RWPE1 (cell line): ENCODE measurements around the gene ARL17B.
"Not testable (repeated sequence)": the region's sequence is repeated elsewhere in the genome, so short reads cannot be mapped to it uniquely, and the experiment has no call there.

Experiments
- CTCF ChIA-PET: fragments of 350-600 bp; sonication (Branson Sonifier 250); formaldehyde crosslinking; extraction: SDS; loops from one replicate; lab custom pipeline; 2021; lab: Yijun Ruan, JAX
- POLR2A ChIA-PET: fragments of 400-600 bp; formaldehyde crosslinking; extraction: SDS; loops from one replicate; lab custom pipeline; 2020; ENCODE audit warnings: antibody characterized with exemption; ENCODE audit not compliant: low non-redundant PET; lab: Yijun Ruan, JAX
- DNase-seq: peaks from one replicate; pipeline ENCODE4 v3.0.0; 2012; ENCODE audit warnings: low spot score
- H3K27ac ChIP-seq: fragments of 450-650 bp; 2 replicates; pipeline ENCODE4 v1.5.1; 2017

ARL17B gene

GRCh38 chr17:46361755-46362154 lies at the start of gene ARL17B:
Gene ARL17B, minus strand, starts transcription at chr17:46361766. Its CDS starts 3,369 bp downstream, at chr17:46358397.
- H3K27ac ChIP-seq, DNase-seq, CTCF ChIA-PET, POLR2A ChIA-PET: not testable (repeated sequence)

GRCh38 chr17:46409864-46410263 lies 48.3 kb upstream of the ARL17B start:
- CTCF ChIA-PET, POLR2A ChIA-PET, DNase-seq, H3K27ac ChIP-seq: not testable (repeated sequence)

DNA sequence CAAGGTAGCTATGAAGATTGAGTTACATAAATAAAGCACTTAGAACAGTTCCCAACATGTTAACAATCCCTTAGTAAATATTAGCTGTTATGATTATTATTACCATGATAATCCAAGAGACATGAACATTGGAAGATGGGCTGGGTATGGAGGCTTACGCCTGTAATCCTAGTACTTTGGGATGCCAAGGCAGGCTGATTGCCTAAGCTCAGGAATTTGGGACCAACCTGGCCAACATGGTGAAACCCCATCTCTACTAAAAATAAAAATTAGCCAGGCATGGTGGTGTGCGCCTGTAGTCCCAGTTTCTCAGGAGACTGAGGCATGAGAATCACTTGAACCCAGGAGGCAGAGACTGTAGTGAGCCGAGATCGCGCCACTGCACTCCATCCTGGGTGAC lies 45.6 kb upstream of the ARL17B start:
- POLR2A ChIA-PET, CTCF ChIA-PET, DNase-seq, H3K27ac ChIP-seq: not testable (repeated sequence)

DNA sequence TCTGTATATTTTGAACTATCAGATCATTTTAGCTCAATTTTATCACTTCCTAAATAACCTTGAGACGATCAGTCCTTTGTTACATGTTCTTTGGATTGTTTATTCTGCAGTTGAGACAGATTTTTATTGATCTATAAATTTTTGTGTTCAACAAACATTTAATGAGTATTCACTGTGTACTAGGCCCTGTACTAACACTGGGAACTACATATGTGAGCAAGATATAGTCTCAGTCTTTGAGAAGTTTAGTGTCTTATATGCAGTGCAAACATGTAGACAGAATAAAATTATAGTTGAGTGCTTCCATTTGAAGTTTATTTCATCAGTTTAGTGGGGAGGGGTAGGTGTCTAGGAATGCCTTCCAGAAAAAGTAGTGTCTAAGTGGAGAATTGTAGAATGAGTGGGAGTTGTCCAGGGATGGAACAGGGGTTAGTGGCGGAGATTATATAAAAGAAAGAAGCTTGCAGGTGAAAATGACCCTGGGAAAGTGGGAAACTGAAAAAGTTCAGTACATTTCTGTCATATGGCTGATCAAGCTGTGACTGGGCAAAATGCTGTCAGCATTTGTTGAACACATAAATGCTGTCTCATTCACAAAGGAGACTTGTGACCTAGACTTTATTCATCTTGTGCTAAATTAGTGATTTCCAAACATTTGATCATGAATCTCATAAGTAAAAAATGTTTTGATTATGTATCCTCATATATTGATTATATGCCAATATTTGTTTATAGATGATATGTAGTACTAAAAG lies 39.6 kb upstream of the ARL17B start:
- DNase-seq, POLR2A ChIA-PET, CTCF ChIA-PET, H3K27ac ChIP-seq: not testable (repeated sequence)

DNA sequence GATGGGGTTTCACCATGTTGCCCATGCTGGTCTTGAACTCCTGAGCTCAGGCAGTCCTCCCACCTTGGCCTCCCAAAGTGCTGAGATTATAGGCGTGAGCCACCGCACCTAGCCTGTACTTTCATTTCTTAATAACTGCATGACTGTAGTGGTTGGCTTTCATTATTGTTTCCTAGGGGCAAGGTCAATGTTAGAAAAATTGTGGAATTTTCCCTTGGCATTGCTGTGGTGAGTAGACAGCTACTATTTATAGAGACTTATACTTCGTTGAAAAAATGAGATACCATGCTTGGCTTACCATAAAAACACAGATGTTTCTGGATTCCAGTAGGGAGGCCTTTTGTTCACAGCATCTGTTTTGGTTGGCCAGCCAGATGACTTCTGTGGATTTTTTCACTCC lies 39.0 kb upstream of the ARL17B start:
- H3K27ac ChIP-seq, POLR2A ChIA-PET, CTCF ChIA-PET, DNase-seq: not testable (repeated sequence)

DNA sequence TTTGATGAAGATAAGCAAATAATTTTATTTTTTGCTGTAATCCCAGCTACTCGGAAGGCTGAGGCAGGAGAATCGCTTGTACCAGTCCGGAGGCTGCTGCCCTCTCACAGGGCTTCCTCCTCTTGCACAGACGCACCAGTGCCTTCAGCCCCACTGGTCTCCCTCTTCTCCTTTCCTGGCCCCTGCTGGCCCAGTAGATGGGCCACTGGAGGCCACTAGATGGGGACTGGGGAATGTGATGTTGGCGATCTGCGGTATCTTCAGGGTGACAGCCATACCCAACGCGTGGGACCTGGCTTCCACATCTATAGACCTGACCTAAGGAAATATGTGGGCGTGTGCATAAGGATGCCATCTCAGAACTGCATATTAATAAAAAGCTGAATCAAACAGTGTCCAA lies 38.4 kb upstream of the ARL17B start:
- POLR2A ChIA-PET, H3K27ac ChIP-seq, DNase-seq, CTCF ChIA-PET: not testable (repeated sequence)

DNA sequence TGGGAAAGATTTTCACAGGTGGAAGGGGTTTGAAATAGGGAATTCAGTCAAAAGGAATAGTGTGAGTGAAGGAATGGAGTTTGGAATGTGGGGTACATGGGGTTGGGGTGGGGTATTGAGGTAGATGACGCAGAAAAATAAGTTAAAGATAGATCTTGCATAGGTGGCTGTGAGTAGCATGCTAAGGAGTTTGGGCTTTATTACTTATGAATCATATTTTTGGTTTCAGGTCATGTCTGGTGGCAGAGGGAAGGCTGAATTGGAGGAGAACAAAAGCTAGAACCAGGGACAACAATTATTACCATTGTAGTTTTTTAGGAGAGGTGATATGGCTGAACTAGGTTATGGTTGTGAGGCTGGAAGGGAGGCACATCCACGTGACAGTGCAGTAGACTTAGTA lies 34.7 kb upstream of the ARL17B start:
- DNase-seq, H3K27ac ChIP-seq, POLR2A ChIA-PET, CTCF ChIA-PET: not testable (repeated sequence)

DNA sequence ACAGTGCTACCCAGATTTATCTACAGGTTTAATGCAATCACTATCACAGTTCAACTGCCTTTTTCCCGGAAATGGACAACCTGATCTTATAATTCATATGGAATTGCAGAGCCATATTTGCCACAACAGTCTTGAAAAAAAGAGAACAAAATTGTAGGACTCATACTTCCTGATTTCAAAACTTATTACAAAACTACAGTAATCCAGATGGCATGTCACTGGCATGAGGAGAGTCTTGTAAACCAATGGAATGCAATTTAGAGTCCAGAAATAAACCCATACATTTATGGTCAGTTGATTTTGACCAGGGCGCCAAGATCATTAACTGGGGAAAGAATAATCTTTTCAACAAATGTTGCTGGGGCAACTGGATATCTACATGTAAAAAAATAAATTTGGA lies 32.1 kb upstream of the ARL17B start:
- POLR2A ChIA-PET, DNase-seq, CTCF ChIA-PET, H3K27ac ChIP-seq: not testable (repeated sequence)

DNA sequence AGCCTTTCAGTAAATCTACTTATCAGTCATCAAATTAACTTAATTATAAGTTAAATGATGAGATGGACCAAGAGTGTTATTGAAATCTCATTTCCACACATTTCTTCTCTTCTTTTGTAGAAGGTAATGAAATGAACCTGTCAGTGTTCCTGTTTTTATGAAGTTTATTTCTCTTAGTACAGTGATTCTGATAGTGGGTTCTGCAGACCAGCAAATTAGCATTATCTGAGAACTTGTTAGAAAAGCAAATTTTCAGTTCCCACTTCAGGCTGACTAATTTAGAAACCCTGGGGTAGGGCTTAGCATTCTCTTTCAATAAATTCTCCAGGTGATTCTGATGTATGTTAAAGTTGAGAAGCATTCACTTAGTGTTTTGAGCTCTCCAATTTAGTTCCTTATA lies 23.9 kb upstream of the ARL17B start:
- CTCF ChIA-PET, DNase-seq, H3K27ac ChIP-seq, POLR2A ChIA-PET: not testable (repeated sequence)

DNA sequence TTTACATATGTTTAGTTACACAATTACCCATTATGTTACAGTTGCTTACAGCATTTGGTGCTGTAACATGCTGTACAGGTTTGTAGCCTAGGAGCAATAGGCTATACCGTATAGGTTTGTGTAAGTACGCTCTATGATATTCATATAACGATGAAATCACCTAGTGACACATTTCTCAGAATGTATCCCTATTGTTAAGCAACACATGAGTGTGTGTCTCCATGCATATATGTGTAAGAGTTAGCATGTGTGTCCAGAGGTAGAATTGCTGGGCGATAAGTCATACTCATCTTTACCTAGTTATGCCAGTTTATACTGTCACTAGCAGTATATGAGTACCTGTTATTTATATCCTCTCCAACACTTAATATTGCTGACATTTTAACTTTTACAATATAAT lies 21.6 kb upstream of the ARL17B start:
- H3K27ac ChIP-seq, DNase-seq, POLR2A ChIA-PET, CTCF ChIA-PET: not testable (repeated sequence)

GRCh38 chr17:46373418-46373817 lies 11.9 kb upstream of the ARL17B start:
- DNase-seq, CTCF ChIA-PET, H3K27ac ChIP-seq, POLR2A ChIA-PET: not testable (repeated sequence)

GRCh38 chr17:46372236-46373229 lies 11.0 kb upstream of the ARL17B start:
- DNase-seq, H3K27ac ChIP-seq, POLR2A ChIA-PET, CTCF ChIA-PET: not testable (repeated sequence)

- DNase-seq, H3K27ac ChIP-seq, POLR2A ChIA-PET, CTCF ChIA-PET: not testable (repeated sequence)
These were observed 6.0 kb upstream of the ARL17B start for GRCh38 chr17:46367520-46367919.

GRCh38 chr17:46361145-46361735 lies 326 bp downstream of the ARL17B start:
- CTCF ChIA-PET, POLR2A ChIA-PET, DNase-seq, H3K27ac ChIP-seq: not testable (repeated sequence)

GRCh38 chr17:46353856-46354255 lies 7.7 kb downstream of the ARL17B start:
- POLR2A ChIA-PET, CTCF ChIA-PET, DNase-seq, H3K27ac ChIP-seq: not testable (repeated sequence)

- POLR2A ChIA-PET, DNase-seq, CTCF ChIA-PET, H3K27ac ChIP-seq: not testable (repeated sequence)
These were observed 12.5 kb downstream of the ARL17B start for GRCh38 chr17:46349060-46349459.

DNA sequence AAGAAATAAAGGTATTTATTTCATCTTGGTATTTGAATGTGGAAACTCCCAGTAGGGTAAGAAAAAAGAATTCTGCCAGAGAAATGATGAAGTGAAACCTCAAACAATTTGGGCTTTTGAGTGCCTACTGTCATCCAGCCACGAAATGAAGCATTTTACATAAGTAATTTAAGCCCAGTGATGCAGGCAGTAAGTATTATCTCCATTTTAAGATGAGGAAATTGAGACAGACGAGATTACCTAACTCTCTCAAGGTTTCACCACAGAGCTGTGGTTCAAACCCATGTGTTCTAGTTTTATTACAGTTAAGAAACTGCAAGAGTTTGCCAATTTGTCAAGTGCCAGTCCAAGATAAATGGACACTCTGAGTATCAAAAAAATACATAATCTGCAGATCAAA lies 13.2 kb downstream of the ARL17B start:
- H3K27ac ChIP-seq, DNase-seq, CTCF ChIA-PET, POLR2A ChIA-PET: not testable (repeated sequence)
